H9 (cell line): ENCODE results near the gene AHNAK. TPM values are rescaled to one million over a fixed set of nuclear protein-coding genes. Genes with fewer than 3 reads are reported as not detected.

ENCODE experiments used
- DNase-seq: peaks from one replicate; pipeline ENCODE4 v3.0.0-alpha.2; 2017
- H2AFZ ChIP-seq: one replicate; pipeline ENCODE4 v1.6.1; 2013; ENCODE audit warnings: mild to moderate bottlenecking, low read length, control low read depth, moderate library complexity
- H2AK5ac ChIP-seq: 2 replicates; pipeline ENCODE4 v1.6.1; 2013; ENCODE audit warnings: low read length, control low read depth, mixed read lengths; ENCODE audit not compliant: insufficient read length
- H2BK120ac ChIP-seq: one replicate; pipeline ENCODE4 v1.6.1; 2013; ENCODE audit warnings: low read depth, mild to moderate bottlenecking, low read length, control low read depth, inconsistent platforms; ENCODE audit not compliant: poor library complexity, severe bottlenecking
- H2BK12ac ChIP-seq: 2 replicates; pipeline ENCODE4 v1.6.1; 2013; ENCODE audit warnings: low read length, control low read depth, mixed read lengths, low read depth; ENCODE audit not compliant: insufficient read length
- H2BK15ac ChIP-seq: 2 replicates; pipeline ENCODE4 v1.6.1; 2013; ENCODE audit warnings: low read depth, low read length, control low read depth
- H2BK20ac ChIP-seq: one replicate; pipeline ENCODE4 v1.6.1; 2013; ENCODE audit warnings: low read depth, mild to moderate bottlenecking, low read length, control low read depth, inconsistent platforms; ENCODE audit not compliant: poor library complexity, severe bottlenecking
- H2BK5ac ChIP-seq: 2 replicates; pipeline ENCODE4 v1.6.1; 2013; ENCODE audit warnings: low read length, control low read depth, mixed read lengths; ENCODE audit not compliant: insufficient read length
- H3K14ac ChIP-seq: 2 replicates; pipeline ENCODE4 v1.6.1; 2013; ENCODE audit warnings: low read length, control low read depth; ENCODE audit not compliant: insufficient read depth
- H3K18ac ChIP-seq: 2 replicates; pipeline ENCODE4 v1.6.1; 2013; ENCODE audit warnings: low read depth, mild to moderate bottlenecking, mixed read lengths, low read length, control low read depth; ENCODE audit not compliant: insufficient read length
- H3K23ac ChIP-seq: 2 replicates; pipeline ENCODE4 v1.6.1; 2013; ENCODE audit warnings: low read length, control low read depth, mixed read lengths, low read depth; ENCODE audit not compliant: insufficient read length
- H3K23me2 ChIP-seq: 2 replicates; pipeline ENCODE4 v1.6.1; 2013; ENCODE audit warnings: low read depth, mild to moderate bottlenecking, mixed read lengths, low read length, control low read depth; ENCODE audit not compliant: insufficient read length, poor library complexity, severe bottlenecking
- H3K27ac ChIP-seq: 2 replicates; pipeline ENCODE4 v1.5.1; 2013; ENCODE audit warnings: low read length, control low read depth, mixed read lengths, low read depth; ENCODE audit not compliant: insufficient read length
- H3K27me3 ChIP-seq: 2 replicates; pipeline ENCODE4 v1.6.1; 2013; ENCODE audit warnings: low read length, control low read depth, inconsistent platforms; ENCODE audit not compliant: insufficient read depth
- H3K4ac ChIP-seq: 2 replicates; pipeline ENCODE4 v1.6.1; 2013; ENCODE audit warnings: low read depth, mild to moderate bottlenecking, control low read depth, inconsistent platforms, low read length, moderate library complexity
- H3K4me1 ChIP-seq: 2 replicates; pipeline ENCODE4 v1.6.1; 2013; ENCODE audit warnings: low read length, control low read depth, inconsistent platforms; ENCODE audit not compliant: insufficient read depth
- H3K4me2 ChIP-seq: 2 replicates; pipeline ENCODE4 v1.6.1; 2013; ENCODE audit warnings: low read length, control low read depth, mixed read lengths; ENCODE audit not compliant: insufficient read length, insufficient read depth
- H3K56ac ChIP-seq: 2 replicates; pipeline ENCODE4 v1.6.1; 2013; ENCODE audit warnings: low read depth, mild to moderate bottlenecking, mixed read lengths, low read length, control low read depth; ENCODE audit not compliant: insufficient read length
- H3K79me1 ChIP-seq: 2 replicates; pipeline ENCODE4 v1.6.1; 2013; ENCODE audit warnings: low read depth, mild to moderate bottlenecking, moderate library complexity, low read length, control low read depth, inconsistent platforms; ENCODE audit not compliant: insufficient read depth, poor library complexity, severe bottlenecking
- H3K79me2 ChIP-seq: 2 replicates; pipeline ENCODE4 v1.6.1; 2013; ENCODE audit warnings: low read length, control low read depth, inconsistent platforms; ENCODE audit not compliant: insufficient read depth
- H3K9ac ChIP-seq: 2 replicates; pipeline ENCODE4 v1.6.1; 2013; ENCODE audit warnings: low read length, control low read depth, mixed read lengths; ENCODE audit not compliant: insufficient read length; ENCODE audit errors: extremely low read depth
- H3K9me3 ChIP-seq: one replicate; pipeline ENCODE4 v1.6.1; 2013; ENCODE audit warnings: low read depth, low read length, inconsistent platforms; ENCODE audit not compliant: control insufficient read depth
- H3T11ph ChIP-seq: one replicate; pipeline ENCODE4 v1.6.1; 2013; ENCODE audit warnings: mild to moderate bottlenecking, low read length, control low read depth, inconsistent platforms
- H4K20me1 ChIP-seq: one replicate; pipeline ENCODE4 v1.6.1; 2013; ENCODE audit not compliant: control insufficient read depth, insufficient read length, insufficient read depth
- H4K5ac ChIP-seq: 2 replicates; pipeline ENCODE4 v1.6.1; 2013; ENCODE audit warnings: low read depth, mild to moderate bottlenecking, mixed read lengths, low read length, control low read depth; ENCODE audit not compliant: insufficient read length
- H4K8ac ChIP-seq: replicated peaks from 2 replicates; pipeline ENCODE4 v1.6.1; 2013; ENCODE audit warnings: low read length, control low read depth, mixed read lengths, low read depth; ENCODE audit not compliant: insufficient read length
- H4K91ac ChIP-seq: 2 replicates; pipeline ENCODE4 v1.6.1; 2013; ENCODE audit warnings: low read depth, mild to moderate bottlenecking, moderate library complexity, mixed read lengths, low read length, control low read depth; ENCODE audit not compliant: insufficient read length
- H3K27ac Mint-ChIP-seq, 3 experiments: 2 replicates in 2 of 3; 3 replicates in 1 of 3; pipeline ENCODE4 v1.8.0; 2020 to 2021; ENCODE audit warnings: mixed read lengths in 3 of 3, mild to moderate bottlenecking in 1 of 3, moderate library complexity in 1 of 3
- H3K27me3 Mint-ChIP-seq: 2 replicates; pipeline ENCODE4 v1.8.0; 2021; ENCODE audit warnings: low read depth, mild to moderate bottlenecking, moderate library complexity, mixed read lengths
- H3K36me3 Mint-ChIP-seq, 3 experiments: 2 replicates in 2 of 3; 3 replicates in 1 of 3; pipeline ENCODE4 v1.8.0; 2020 to 2021; ENCODE audit warnings: low read depth in 3 of 3, mixed read lengths in 3 of 3; ENCODE audit not compliant: insufficient read depth in 1 of 3
- H3K4me1 Mint-ChIP-seq, 2 experiments: 2 replicates each; pipeline ENCODE4 v1.8.0; 2020; ENCODE audit warnings: mixed read lengths in 2 of 2
- H3K4me3 Mint-ChIP-seq, 2 experiments: 2 replicates in 1 of 2; 3 replicates in 1 of 2; pipeline ENCODE4 v1.8.0; 2020 to 2021; ENCODE audit warnings: mild to moderate bottlenecking in 2 of 2, mixed read lengths in 2 of 2, moderate library complexity in 1 of 2
- H3K9me3 Mint-ChIP-seq, 2 experiments: 2 replicates in 1 of 2; 3 replicates in 1 of 2; pipeline ENCODE4 v1.8.0; 2020; ENCODE audit warnings: mild to moderate bottlenecking in 2 of 2, mixed read lengths in 2 of 2, moderate library complexity in 1 of 2
- WGBS: extraction: QIAGEN DNeasy Blood & Tissue Kit; methylation state at CpG from one replicate; pipeline ENCODE4 v1.1.7; 2013; ENCODE audit warnings: missing lambda C conversion rate, low lambda C conversion rate, mixed read lengths; ENCODE audit not compliant: insufficient read length; ENCODE audit errors: extremely low coverage; 5-methylcytosine and 5-hydroxymethylcytosine counted together
- total RNA-seq: library from RNA; stranded (reverse); gene quantifications from 2 replicates; pipeline ENCODE4 v1.2.1, GENCODE V29; 2021
- TF ChIP-seq, protein P1 (sequence below): fragments of 200-600 bp; sonication (generic); conservative IDR thresholded peaks from 3 replicates; pipeline ENCODE4 v1.8.0; 2021; ENCODE audit warnings: antibody characterized with exemption, mild to moderate bottlenecking

AHNAK gene
- total RNA-seq, 1 experiment from 2014 or later, result 15.2 TPM

DNA sequence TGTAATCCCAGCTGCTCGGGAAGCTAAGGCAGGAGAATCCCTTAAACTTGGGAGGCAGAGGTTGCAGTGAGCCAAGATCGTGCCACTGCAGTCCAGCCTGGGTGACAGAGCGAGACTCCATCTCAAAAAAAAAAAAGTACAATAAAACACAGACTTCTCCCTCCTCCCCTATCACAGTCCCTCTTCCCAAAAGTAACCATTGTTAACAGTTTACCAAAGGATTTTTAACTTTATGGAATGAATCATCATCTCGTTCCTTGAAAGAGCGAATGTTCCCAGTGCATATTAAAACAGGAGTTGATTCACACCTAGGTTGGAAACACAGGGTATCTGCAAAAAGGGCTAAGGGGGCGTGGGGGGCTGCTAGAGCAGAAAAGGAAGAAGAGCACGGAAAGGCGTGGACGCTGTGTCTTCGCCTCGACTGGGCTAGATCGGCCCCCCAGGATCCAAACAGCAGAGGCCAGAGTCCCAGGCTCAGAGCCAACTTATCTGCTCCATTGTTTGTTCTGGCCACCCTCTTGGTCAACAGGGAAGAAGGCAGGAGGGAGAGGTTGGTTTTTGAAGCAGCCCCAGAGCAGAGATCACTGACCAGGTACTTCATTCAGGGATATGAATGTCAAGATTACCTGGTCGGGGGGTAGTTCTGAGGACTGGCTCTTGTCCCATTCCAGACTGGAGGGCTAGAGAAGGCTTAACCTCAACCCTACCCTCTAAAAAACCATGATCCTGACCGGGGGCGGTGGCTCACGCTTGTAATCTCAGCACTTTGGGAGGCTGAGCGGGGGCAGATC is 2.1 kb upstream of the AHNAK start:
- Histone ChIP-seq H3T11ph (no peak overlapping the region), H2BK12ac (no peak overlapping the region), H3K9me3 (no peaks in the 10 kb centered on the region), H3K79me1 (no peaks in the 10 kb centered on the region), H2BK120ac (no peak overlapping the region), H3K56ac (no peak overlapping the region), H3K14ac (no peak overlapping the region), H4K20me1 (peaks cover 2% of the 10 kb centered on the region), H3K18ac (no peak overlapping the region), H2BK20ac (no peak overlapping the region), H3K79me2 (no peaks in the 10 kb centered on the region), H2AK5ac (no peak overlapping the region), H4K8ac (no peak overlapping the region), H2BK5ac (no peak overlapping the region), H3K27me3 (peaks cover 44% of the 10 kb centered on the region), H2BK15ac (no peak overlapping the region), H3K4me1 (peaks cover 9% of the 10 kb centered on the region; the same call in 1 of the 2 replicates), H3K27ac (no peak overlapping the region), H3K4me2 (no peak overlapping the region), H4K5ac (no peak overlapping the region), H2AFZ (no peak overlapping the region), H4K91ac (no peak overlapping the region), H3K4ac (no peak overlapping the region), H3K23me2 (peaks cover 26% of the 10 kb centered on the region), H3K23ac (no peak overlapping the region), H3K9ac (no peak overlapping the region)
- H3K9me3 Mint-ChIP-seq, result no peaks in the 10 kb centered on the region; a peak in 2 of 5 replicates
- peaks cover 73% of the 10 kb centered on the region for H3K27me3 Mint-ChIP-seq
- no peaks in the 10 kb centered on the region; a peak in 1 of 7 replicates for H3K36me3 Mint-ChIP-seq
- TF ChIP-seq, protein P1, sequence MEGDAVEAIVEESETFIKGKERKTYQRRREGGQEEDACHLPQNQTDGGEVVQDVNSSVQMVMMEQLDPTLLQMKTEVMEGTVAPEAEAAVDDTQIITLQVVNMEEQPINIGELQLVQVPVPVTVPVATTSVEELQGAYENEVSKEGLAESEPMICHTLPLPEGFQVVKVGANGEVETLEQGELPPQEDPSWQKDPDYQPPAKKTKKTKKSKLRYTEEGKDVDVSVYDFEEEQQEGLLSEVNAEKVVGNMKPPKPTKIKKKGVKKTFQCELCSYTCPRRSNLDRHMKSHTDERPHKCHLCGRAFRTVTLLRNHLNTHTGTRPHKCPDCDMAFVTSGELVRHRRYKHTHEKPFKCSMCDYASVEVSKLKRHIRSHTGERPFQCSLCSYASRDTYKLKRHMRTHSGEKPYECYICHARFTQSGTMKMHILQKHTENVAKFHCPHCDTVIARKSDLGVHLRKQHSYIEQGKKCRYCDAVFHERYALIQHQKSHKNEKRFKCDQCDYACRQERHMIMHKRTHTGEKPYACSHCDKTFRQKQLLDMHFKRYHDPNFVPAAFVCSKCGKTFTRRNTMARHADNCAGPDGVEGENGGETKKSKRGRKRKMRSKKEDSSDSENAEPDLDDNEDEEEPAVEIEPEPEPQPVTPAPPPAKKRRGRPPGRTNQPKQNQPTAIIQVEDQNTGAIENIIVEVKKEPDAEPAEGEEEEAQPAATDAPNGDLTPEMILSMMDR, result no peak
- WGBS, result no CpG with 5 or more reads among the region's 17 CpGs
- peaks cover 39 to 61% of the 10 kb centered on the region in 2 experiments for H3K4me1 Mint-ChIP-seq
- no peak overlapping the region for H3K27ac Mint-ChIP-seq
- H3K4me3 Mint-ChIP-seq, result no peak overlapping the region
- no peak for DNase-seq
